HT1080 (cell line): ENCODE results near the gene SLIT1. TPM values are rescaled to one million over a fixed set of nuclear protein-coding genes. Genes with fewer than 3 reads are reported as not detected.

Experiments
- DNase-seq: peaks from one replicate; pipeline ENCODE4 v3.0.0-alpha.2; 2015; ENCODE audit warnings: low read depth
- polyA plus RNA-seq, 2 experiments: library from polyadenylated mRNA; depleted of rRNA; stranded (reverse); fragments of >200 nt; gene quantifications; 2 replicates each; pipeline ENCODE4 v1.2.3, GENCODE V29; 2015
- total RNA-seq: library from RNA; depleted of rRNA; stranded (reverse); fragments of >200 nt; shearing (Covaris generic); gene quantifications from 2 replicates; pipeline ENCODE4 v1.2.3, GENCODE V29; 2014; rRNA removed

The SLIT1 gene
- 0.07 TPM in 1 of 2 replicates, not detected in the other for total RNA-seq
- polyA plus RNA-seq (2015; cell fraction: cytosol; rRNA removed) = 0.01 TPM in 1 of 2 replicates, not detected in the other
- 0.05 and 0.10 TPM in 2 replicates for polyA plus RNA-seq (2015; cell fraction: nucleus; rRNA removed)

DNA sequence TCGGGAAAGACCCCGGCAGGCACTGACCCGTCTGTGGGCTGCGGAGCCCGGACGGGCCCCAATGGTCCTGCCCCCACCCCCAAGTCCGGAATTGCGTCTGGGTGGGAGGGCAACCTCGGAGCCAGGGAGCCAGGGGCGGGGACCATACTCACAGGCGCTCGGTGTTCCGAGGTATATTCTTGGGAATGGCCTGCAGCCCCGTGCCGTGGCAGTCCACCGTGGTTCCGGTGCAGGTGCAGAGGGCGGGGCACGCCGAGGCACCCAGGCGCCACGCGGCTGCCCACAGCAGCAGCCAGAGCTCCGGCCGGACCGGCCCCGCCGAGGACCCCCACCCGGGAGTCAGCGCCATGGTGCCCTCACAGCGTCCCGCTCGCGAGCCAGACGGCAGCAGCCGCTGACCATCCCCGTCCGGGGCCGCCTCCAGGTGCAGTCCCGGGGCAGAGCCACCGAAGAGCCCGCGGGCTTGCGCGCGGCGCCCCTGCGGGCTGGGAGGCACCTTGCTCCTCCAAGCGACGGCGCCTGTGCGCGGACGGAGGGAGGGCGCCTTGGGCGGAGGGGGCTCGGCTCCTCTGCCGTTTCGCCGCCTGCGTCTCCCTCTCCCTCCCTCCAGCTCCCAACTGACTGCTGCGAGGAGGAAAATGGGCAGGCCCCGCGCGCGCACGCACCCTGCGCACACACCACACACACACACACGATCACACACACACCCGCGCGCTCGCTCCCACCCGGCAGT lies at the start of gene SLIT1:
Gene SLIT1 (minus strand): TSS at position 634 of the 733 bp plus-strand sequence. CDS start 285 bp downstream, at position 349.
- DNase-seq = no peak

GRCh38 chr10:97235353-97235752 lies 49.6 kb upstream of the SLIT1 start:
- DNase-seq = no peak

- DNase-seq = peak; percentile 33
Measured at GRCh38 chr10:97234400-97234799, 48.6 kb upstream of the SLIT1 start.

DNA sequence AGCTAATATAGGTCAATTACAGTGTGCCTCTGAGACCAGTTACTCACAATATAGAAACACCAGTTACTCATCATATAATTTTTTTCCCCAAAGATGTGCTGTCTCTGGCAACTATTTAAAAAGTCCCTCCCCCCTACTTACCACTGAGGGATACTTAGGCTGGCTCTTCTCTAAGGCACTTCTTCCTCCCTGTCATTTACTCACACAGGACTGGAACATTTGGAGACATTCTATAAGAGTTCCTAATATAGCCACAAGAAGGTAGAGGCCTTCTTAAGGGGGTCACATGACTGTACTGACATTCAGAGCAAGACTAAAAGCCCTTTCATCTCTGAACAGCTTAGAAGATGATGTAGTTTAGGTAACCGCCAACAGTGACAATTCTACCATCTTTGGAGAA lies 44.4 kb upstream of the SLIT1 start:
- peak; percentile 50 for DNase-seq

- peak; percentile 48 for DNase-seq
Measured at GRCh38 chr10:97229322-97230015, 43.7 kb upstream of the SLIT1 start.

- no peak for DNase-seq
Measured at GRCh38 chr10:97228775-97229157, 43.0 kb upstream of the SLIT1 start.

DNA sequence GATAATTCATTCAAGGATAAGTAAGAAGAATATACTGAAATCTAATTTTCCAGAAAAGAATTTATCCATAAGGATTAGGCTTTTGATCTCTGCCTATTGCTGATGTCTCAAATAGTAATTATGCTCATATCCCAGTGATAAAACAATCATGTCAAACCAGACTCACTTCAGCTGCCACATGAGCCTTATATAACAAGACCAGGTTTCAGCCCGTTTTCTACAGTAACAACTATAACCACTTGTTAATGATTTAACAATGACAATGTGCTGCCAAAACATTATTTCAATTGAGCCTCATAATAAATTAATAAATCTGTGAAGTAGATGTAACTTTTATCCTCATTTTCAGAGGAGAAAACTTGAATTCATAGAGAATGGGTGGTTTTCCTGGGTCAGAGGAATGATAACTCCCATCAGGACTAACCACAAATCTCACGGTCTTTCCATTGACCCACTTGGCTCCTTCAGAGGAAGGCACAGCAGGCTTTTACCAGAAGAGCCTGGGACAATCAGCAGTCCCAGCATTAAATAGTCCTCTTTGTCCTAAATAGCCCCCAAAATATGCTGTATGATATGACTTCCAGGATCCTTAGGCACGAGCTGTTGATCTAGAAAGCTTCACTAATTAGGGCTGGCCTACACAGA lies 42.5 kb upstream of the SLIT1 start:
- DNase-seq = no peak

GRCh38 chr10:97226398-97226797 lies 40.6 kb upstream of the SLIT1 start:
- no peak for DNase-seq

DNA sequence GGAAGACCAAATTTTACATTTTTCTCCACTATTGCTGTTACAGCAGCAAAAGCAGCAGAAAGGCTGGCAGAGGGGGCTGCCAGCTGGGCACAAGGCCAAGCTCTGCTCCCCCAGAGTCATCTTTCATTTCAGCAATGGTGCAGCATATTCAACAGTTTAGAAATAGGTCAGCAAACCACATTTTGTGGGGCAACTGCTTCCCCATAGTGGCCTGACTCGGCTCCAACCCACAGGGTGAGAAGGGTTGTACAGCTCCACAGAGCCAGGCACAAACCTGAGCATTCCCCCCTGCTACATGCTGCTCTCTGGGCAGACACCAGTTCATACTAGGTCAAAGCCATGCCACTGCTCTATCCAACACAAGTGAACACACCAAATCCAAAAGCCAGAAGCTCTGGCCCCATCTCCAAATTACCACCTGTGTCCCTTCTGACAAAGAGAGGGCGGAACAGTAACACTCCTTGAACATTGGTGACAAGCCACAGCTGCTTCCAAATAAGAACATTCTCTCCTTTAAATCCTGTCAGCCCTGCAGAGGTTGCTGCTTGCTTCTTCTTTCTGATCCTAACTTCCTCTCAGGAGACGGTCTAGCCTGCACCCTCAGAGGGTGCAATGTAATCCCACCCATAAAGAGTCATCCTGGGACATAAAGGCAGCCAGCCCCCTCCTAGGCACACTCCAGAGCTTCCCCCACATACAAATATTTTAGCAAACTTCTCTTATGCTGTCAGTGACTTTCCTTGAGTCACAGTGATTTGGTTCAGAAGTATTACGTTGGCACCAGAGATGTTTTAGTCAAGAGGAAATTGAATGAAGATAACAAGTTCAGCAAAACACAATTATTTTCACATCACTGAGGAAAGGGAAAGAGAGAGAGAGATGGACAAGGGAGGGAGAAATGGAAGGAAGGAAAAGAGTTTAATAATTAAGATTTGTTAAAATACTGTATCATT lies 39.0 kb upstream of the SLIT1 start:
- DNase-seq = no peak

DNA sequence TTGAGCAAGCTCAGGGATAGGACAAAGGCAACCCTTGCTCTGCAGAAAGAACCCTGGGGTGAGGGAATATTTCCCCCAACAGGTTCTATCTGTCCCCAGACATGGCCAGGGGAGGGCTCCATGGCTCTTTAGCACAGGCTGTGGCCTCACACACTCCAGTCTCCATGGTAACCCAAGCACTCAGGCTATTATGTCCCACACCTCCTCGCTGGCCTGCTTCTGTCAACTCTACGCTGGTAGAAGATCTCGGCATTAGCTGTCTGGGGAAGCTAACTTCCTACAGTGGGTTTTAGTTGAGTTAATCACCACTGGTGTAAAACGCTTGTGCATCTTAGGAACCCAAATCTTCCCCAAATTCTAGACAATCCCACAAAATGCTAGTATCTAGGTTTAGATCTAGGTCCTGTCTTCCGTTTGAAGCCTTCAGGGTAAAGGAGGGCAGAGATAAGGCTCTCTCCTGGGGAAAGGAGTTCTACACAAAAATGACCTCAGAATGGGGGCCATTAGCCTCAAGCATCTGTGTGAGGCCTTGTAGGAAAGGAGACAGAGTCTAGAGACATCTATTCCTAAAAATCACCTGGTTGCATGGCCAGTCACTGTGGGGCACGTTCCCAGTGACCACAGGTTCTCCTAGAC lies 36.7 kb upstream of the SLIT1 start:
- DNase-seq = no peak

DNA sequence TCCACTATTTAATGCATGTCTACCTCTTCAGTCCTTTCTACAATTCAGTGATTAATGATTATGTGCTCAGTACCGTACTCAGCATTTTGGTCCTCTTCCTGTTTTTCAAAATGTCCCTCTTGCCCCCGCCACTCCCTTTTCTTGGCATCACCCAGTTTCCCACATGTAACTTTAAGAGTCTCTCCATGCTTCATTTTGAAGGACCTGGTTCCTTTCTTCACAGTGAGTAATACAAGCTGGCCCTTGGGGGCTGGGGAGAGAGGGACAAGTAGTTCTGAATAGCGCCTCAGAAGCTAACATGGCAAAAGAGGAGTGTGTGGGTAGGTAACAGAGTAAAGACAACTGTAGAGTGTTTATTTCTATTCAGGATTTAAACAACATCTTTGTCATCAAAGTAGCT lies 34.6 kb upstream of the SLIT1 start:
- DNase-seq = no peak

- peak; percentile 25 for DNase-seq
Measured at GRCh38 chr10:97217299-97217698, 31.5 kb upstream of the SLIT1 start.

- no peak for DNase-seq
Measured at GRCh38 chr10:97215619-97216260, 30.0 kb upstream of the SLIT1 start.

DNA sequence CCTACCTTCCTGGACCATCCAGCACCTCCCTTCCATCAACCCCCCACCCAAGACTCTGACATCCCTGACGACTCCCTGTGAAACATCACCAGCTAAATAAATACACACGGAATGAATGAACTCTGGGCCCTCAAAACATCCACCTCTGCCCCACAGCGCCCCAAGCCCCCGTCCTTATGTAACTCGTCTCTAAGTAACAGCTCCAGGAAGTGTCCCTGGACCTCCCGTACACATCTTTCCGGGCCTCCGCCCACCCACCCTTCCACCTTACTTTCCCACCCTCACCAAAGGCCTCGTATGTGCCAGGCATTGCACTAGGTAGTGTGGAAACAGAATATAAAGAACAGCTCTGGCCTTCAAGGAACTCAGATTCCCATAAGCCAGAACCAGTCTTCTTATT lies 27.7 kb upstream of the SLIT1 start:
- DNase-seq = no peak

DNA sequence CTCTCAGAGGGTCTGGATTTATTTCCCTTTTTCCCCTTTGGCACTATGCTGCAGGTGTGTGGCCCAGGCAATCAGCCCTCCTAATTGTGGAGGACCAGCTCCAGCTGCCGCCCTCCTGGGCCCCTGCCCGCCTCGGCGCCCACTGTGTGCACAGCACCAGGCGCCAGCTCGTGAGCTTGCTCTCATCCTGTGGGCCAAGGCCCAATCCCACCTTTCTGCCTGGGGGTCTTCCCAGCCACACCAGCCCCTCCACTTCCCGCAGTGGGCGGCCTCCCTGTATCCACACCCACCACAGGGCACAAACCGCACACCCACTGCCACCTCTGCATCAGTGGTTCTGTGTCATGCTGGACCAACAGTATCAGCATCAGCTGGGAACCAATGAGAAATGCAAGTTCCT lies 25.5 kb upstream of the SLIT1 start:
- DNase-seq = no peak

DNA sequence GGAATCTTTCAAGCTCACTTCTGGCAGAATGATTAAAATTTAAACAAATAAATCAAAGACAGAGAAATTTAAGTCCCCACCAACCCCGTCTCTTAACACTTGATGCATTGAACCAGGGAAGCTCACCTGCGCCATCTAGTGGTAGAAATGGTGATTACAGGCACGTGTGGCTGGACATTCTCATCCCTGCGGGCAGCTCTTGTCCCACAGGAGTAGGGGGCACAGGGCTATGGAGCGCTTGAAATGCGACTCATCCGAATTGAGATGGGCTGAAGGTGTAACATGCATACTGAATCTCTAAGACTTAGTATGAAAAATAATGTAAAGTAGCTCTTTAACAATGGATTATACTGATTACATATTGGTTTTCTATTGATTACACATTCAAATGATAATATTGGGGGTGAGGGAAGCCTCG lies 24.8 kb upstream of the SLIT1 start:
- DNase-seq = peak; percentile 69

GRCh38 chr10:97207756-97208346 lies 22.1 kb upstream of the SLIT1 start:
- no peak for DNase-seq

DNA sequence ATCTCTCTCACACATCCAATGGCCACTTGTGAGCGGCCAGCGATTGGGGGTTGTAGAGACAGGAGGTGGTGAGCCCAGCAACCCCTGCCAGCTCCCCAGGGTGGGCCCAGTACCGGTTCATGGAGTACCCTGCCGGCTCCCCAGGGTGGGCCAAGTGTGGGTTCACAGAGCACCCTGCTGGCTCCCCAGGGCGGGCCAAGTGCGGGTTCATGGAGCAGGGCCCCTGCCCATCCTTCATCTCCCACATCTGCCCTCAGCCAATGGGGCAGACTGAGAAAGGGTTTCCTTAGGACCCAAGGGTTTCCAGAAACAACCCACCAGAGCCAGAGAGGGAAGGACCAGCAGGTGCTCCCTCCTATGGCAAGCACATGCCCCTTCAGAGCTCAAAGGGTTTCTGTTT lies 21.4 kb upstream of the SLIT1 start:
- DNase-seq = no peak

DNA sequence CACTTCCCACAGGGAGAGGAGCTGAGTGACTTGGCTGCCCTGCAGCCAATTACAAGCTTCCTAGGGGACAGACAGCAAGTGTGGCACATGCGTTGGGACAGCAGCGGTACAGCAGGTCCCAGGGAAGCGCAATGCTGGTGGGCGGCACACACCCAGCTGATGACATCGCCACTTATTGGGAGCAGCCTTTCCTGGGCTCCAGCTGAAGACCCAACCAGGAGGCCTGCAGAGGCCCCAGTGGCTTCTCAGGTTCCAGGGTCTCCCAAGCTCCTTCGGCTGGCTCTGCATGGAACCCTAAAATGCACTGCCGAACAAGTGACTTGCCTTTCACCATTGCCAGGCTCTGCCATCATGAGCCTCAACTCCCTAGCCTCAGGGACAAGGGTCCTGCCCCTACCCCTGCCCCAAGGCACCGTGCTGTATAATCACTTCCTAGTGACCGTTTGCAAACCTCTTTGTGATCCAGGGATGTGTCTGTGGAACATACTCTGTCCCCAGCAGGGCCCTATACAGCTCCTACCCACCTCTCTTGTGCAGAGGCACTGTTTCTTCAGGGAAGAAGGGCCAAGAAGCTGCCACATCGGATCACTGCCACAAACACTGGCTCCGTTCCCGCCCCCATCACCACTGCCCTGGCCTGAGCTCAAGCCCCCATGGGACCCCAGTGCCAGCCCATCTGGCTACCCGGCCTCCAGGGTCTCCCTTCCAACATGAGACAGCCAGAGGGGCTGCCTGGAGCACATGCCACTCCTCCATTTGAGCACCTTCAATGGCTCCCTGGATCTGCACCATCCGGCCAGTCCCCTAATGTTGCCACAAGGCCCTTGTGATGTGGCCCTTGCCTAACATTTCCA lies 19.3 kb upstream of the SLIT1 start:
- DNase-seq = no peak
